ENCODE results near the gene ADCY1.

DNA sequence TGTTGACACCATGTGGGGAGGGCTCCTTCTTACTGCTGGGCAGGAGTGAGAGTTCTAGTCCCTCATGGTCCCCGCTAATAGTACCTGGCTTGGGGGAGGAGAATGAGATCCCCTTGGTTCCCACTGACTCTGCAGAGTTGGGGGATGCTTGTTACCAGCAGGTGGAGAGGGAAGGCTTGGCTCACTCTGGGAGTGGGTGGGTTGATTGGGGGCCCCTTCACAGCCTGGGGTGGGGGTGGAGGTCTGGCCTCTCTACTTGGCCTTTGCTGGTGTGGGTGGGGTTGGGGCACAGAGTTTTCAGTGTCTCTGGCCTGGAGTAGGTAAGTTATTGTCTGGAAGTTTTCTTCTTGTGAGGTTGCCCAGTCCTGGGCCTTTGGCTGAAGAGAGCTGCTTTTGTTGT lies 31.9 kb downstream of the ADCY1 start:
- TF ChIP-seq SP1 (IDR thresholded peaks at IDR 0.05) (no peak), CTCF (IDR thresholded peaks at IDR 0.05; ENCODE audit: low read depth, low read length, missing input control) (no peak), RAD21 (IDR thresholded peaks at IDR 0.05) (no peak), GABPA (IDR thresholded peaks at IDR 0.05 in 1 of 2, conservative IDR thresholded peaks at IDR 0.05 in 1 of 2) (no peak), NR2F2 (IDR thresholded peaks at IDR 0.05) (no peak), EGR1 (IDR thresholded peaks at IDR 0.05; ENCODE audit: low read depth in 2 of 2) (no peak), TAF1 (conservative IDR thresholded peaks at IDR 0.05) (no peak)
- TF ChIP-seq, protein P1, sequence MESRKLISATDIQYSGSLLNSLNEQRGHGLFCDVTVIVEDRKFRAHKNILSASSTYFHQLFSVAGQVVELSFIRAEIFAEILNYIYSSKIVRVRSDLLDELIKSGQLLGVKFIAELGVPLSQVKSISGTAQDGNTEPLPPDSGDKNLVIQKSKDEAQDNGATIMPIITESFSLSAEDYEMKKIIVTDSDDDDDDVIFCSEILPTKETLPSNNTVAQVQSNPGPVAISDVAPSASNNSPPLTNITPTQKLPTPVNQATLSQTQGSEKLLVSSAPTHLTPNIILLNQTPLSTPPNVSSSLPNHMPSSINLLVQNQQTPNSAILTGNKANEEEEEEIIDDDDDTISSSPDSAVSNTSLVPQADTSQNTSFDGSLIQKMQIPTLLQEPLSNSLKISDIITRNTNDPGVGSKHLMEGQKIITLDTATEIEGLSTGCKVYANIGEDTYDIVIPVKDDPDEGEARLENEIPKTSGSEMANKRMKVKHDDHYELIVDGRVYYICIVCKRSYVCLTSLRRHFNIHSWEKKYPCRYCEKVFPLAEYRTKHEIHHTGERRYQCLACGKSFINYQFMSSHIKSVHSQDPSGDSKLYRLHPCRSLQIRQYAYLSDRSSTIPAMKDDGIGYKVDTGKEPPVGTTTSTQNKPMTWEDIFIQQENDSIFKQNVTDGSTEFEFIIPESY (IDR thresholded peaks at IDR 0.05), result no peak
- TF ChIP-seq, protein P2, sequence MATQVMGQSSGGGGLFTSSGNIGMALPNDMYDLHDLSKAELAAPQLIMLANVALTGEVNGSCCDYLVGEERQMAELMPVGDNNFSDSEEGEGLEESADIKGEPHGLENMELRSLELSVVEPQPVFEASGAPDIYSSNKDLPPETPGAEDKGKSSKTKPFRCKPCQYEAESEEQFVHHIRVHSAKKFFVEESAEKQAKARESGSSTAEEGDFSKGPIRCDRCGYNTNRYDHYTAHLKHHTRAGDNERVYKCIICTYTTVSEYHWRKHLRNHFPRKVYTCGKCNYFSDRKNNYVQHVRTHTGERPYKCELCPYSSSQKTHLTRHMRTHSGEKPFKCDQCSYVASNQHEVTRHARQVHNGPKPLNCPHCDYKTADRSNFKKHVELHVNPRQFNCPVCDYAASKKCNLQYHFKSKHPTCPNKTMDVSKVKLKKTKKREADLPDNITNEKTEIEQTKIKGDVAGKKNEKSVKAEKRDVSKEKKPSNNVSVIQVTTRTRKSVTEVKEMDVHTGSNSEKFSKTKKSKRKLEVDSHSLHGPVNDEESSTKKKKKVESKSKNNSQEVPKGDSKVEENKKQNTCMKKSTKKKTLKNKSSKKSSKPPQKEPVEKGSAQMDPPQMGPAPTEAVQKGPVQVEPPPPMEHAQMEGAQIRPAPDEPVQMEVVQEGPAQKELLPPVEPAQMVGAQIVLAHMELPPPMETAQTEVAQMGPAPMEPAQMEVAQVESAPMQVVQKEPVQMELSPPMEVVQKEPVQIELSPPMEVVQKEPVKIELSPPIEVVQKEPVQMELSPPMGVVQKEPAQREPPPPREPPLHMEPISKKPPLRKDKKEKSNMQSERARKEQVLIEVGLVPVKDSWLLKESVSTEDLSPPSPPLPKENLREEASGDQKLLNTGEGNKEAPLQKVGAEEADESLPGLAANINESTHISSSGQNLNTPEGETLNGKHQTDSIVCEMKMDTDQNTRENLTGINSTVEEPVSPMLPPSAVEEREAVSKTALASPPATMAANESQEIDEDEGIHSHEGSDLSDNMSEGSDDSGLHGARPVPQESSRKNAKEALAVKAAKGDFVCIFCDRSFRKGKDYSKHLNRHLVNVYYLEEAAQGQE (IDR thresholded peaks at IDR 0.05), result no peak
- TF ChIP-seq, protein P3, sequence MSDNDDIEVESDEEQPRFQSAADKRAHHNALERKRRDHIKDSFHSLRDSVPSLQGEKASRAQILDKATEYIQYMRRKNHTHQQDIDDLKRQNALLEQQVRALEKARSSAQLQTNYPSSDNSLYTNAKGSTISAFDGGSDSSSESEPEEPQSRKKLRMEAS (IDR thresholded peaks at IDR 0.05), result no peak

All from liver (tissue), 3 donors.